Stimulated activated CD8-positive, alpha-beta memory T cell treated with anti-CD3 and anti-CD28 coated beads, Interleukin-4, amount 100 ng/mL, for 1 hour (primary cell): ENCODE results near the gene ELANE.
"Not testable (repeated sequence)": the region's sequence is repeated elsewhere in the genome, so short reads cannot be mapped to it uniquely, and the experiment has no call there.

ENCODE experiments used
- DNase-seq, 2 donors: peaks; one replicate each; pipeline ENCODE4 v3.0.0-alpha.2; 2020; ENCODE audit warnings: low read depth in 2 of 2, low spot score in 1 of 2

The ELANE gene

GRCh38 chr19:835210-835810, 16.8 kb upstream of the ELANE start:
- DNase-seq = no peak

GRCh38 chr19:840519-841206, 11.4 kb upstream of the ELANE start, which contains the start of gene PRTN3:
PRTN3 (plus strand) TSS chr19:840999; CDS start chr19:841009, 10 bp downstream.
- no peak for DNase-seq

DNA sequence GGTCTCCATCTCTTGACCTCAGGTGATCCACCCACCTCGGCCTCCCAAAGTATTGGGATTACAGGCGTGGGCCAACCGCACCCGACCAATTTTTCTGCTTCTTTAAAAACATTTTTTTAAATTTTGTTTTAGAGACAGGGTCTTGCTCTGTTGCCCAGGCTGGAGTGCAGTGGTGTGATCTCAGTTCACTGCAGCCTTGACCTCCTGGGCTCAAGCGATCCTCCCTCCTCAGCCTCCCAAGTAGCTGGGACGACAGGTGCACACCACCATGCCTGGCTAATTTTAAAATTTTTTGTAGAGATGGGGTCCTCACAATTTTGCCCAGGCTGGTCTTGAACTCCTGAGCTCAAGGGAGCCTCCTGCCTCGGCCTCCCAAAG, 9.3 kb upstream of the ELANE start:
- DNase-seq = not testable (repeated sequence)

GRCh38 chr19:843180-843835, 8.8 kb upstream of the ELANE start:
- DNase-seq = no peak

DNA sequence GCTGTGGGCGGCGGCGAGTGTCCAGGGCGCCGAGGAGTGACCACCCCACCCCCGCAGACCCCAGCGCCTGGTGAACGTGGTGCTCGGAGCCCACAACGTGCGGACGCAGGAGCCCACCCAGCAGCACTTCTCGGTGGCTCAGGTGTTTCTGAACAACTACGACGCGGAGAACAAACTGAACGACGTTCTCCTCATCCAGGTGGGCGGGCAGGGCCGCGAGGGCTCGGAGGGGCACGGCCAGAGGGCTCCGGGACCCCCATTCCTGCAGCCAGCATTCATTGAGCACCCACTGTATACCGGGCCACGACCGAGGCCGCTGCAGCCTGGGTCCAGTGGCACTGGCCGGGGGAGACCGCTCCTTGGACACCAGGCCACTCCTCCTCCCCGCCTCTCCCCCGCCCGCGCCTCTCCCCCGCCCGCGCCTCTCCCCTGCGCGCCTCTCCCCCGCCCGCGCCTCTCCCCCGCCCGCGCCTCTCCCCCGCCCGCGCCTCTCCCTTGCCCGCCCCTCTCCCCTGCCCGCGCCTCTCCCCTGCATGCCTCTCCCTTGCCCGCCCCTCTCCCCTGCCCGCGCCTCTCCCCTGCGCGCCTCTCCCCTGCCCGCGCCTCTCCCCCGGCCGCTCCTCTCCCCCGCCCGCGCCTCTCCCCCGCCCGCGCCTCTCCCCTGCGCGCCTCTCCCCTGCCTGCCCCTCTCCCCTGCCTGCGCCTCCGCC, 8.1 kb upstream of the ELANE start:
- DNase-seq = no peak

GRCh38 chr19:844546-844971, 7.5 kb upstream of the ELANE start:
- no peak for DNase-seq

DNA sequence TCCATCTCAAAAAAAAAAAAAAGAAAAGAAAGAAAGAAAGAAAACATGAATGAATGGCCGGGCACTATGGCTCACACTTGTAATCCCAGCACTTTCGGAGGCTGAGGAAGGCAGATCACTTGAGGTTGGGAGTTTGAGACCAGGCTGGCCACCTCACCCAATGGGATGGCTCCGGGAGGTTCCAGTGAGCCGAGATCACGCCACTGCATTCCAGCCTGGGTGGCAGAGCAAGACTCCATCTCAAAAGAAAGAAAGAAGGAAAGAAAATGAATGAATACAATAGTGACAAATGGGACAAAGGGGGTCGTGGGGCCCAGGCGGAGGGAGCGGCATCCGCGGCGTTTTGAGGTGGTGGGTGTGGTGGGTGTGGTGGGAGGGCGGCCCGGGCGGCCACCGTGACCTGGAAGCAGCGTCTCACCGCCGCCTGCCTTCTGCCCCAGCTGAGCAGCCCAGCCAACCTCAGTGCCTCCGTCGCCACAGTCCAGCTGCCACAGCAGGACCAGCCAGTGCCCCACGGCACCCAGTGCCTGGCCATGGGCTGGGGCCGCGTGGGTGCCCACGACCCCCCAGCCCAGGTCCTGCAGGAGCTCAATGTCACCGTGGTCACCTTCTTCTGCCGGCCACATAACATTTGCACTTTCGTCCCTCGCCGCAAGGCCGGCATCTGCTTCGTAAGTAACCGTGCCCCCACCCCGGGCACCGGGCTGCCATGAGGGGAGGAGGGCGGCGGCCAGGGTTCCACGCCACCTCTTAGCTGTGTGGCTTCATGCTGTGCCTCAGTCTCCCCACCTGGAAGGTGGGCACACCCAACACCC, 6.2 kb upstream of the ELANE start:
- no peak for DNase-seq

- DNase-seq = no peak
Measured at GRCh38 chr19:848386-848921, 3.6 kb upstream of the ELANE start.

- DNase-seq = not testable (repeated sequence)
Measured at GRCh38 chr19:849195-849594, 2.9 kb upstream of the ELANE start.

- DNase-seq = no peak
Measured at GRCh38 chr19:850221-850978, 1.7 kb upstream of the ELANE start.

DNA sequence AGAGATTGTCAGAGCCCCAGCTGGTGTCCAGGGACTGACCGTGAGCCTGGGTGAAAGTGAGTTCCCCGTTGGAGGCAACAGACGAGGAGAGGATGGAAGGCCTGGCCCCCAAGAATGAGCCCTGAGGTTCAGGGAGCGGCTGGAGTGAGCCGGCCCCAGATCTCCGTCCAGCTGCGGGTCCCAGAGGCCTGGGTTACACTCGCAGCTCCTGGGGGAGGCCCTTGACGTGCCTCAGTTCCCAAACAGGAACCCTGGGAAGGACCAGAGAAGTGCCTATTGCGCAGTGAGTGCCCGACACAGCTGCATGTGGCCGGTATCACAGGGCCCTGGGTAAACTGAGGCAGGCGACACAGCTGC, 1.1 kb upstream of the ELANE start:
- no peak for DNase-seq

GRCh38 chr19:853014-853585, 997 bp downstream of the ELANE start:
- DNase-seq = no peak

- not testable (repeated sequence) for DNase-seq
Measured at GRCh38 chr19:853614-854220, 1.6 kb downstream of the ELANE start.

DNA sequence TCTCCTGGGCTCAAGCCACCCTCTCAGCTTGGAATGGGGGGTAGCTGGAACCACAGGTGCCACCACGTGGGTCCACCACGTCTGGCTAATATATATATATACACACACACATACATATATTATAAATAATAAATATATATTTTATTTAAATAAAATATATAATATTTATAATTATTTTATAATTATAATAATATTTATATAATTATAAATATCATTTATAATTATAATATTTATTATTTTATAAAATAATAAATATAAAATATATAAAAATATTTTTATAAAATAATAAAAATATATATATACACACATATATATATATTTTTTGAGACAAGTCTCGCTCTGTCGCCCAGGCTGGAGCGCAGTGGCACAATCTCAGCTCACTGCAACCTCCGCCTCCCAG, 2.4 kb downstream of the ELANE start:
- DNase-seq = no peak

DNA sequence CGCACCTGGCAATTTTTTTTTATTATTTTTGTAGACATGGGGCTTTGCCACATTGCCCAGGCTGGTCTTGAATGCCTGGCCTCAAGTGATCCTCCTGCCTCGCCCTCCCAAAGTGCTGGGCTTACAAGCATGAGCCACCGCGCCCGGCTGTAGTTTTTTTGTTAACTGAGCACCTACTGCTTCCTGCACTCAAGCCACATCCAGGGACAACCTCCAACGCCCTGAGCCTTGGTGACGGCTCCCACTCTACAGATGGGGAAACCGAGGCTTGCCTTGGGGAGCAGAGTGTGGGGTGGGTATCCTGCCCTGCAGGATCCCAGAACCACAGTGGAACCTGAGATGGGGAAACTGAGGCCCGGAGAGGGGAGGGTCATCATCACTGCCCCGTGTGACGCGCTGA, 3.0 kb downstream of the ELANE start:
- no peak for DNase-seq

DNA sequence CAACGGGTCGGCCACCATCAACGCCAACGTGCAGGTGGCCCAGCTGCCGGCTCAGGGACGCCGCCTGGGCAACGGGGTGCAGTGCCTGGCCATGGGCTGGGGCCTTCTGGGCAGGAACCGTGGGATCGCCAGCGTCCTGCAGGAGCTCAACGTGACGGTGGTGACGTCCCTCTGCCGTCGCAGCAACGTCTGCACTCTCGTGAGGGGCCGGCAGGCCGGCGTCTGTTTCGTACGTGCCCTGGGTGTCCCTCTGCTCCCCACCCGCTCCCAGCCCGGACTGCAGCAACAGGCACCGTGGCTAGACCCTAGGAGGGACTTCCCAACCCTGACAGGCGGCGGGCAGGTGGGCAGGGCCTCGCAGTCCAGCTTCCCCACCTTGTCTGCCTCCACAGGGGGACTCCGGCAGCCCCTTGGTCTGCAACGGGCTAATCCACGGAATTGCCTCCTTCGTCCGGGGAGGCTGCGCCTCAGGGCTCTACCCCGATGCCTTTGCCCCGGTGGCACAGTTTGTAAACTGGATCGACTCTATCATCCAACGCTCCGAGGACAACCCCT, 3.5 kb downstream of the ELANE start:
- no peak for DNase-seq

GRCh38 chr19:858284-858683, 6.2 kb downstream of the ELANE start:
- no peak for DNase-seq

DNA sequence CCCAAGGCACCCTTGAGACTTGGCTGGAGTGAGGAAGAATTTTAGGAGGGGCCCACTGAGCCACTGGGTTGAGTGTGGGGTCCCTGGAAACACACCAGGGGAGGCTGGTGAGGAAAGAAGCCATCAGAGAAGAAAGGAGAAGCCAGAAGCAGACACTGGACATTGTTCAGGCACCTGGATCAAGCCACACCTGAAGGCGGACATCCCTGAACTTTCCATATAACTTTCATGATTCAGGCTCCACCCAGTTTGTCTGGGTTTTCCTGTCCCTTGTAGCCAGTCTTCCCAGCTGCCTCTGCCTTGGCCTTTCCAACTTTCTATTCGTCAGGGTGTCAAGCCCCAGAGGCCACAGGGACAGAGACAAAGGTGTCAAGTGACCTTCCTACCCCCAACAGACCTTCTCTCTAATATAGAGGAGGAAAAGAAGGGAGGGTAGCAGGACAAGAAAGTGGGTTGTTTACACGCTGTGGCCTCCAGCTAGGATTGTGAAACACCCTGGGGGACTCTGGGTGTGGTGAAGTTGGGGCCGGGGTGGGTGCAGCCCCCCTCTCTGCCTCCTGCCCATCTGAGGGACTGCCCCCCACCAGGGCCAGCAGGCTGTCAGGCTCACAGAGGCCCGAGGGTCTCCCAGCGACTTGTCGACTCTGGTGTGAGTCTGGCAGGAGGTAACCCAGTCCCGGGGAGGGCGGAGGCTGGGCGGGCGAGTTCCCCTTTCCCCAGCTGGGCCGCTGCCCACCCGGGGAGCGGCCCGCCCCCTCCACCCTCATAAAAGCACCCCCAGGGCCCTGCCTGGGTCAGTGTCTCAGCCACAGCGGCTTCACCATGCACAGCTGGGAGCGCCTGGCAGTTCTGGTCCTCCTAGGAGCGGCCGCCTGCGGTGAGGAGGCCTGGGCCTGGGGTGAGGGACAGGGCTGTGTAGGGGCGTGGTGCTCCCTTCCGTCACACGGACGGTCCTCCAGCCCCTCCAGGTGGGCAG, 7.1 kb downstream of the ELANE start, which contains the start of gene CFD:
TSS of gene CFD (plus strand) at position 797 of the 976 bp plus-strand sequence. CDS start at position 823, 26 bp downstream.
- DNase-seq = no peak
